ENCODE results near the gene OPCML.

OPCML gene

DNA sequence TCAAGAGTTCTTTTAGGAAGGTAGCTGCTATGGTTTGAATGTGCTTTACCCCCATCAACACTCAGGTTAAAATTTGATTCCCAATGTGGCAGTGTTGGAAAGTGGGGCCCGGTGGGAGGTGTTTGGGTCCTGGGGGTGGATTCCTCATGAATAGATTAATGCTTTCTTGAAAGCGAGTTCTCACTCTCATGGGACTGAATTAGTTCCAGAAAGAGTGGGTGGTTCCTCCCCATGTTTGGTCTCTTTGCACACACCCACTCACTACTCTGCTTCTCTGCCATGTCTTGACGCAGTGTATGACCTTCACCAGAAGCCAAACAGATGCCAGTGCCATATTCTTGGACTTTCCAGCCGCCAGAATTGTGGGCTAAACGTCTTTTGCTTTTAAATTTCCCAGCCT lies 394.4 kb downstream of the OPCML start:
- Histone ChIP-seq H3K27me3 (ENCODE audit: insufficient read depth, low read length) (no peaks in the 10 kb centered on the region), H2AFZ (ENCODE audit: low read depth, low read length) (no peak overlapping the region), H3K36me3 (ENCODE audit: insufficient read depth, low read length) (no peaks in the 10 kb centered on the region), H3K9me3 (ENCODE audit: low read length) (no peaks in the 10 kb centered on the region), H3K4me1 (ENCODE audit: insufficient read depth, low read length) (no peaks in the 10 kb centered on the region), H3K4me3 (ENCODE audit: low read length) (no peak overlapping the region)

DNA sequence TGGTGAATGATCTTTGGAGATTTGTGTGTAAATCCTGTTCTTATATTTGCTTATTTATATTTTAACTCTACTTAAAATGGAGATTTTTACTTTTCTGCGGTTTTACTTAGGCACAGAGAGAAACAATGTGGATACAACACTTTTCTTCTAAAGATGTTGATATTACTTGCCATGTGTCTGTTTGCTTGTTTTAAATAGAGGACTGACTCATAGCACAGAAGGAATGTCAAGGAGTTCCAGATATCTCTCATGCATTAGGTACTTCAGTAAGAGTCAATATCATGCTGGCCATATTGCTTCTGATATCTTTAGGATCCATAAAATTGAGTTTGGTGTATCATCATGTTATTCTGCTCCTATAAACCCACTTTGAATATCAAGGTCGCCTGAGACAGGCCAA lies 395.0 kb downstream of the OPCML start:
- H3K4me1 ChIP-seq (ENCODE audit: insufficient read depth, low read length): no peaks in the 10 kb centered on the region
- no peak overlapping the region for H3K4me3 ChIP-seq (ENCODE audit: low read length)
- no peaks in the 10 kb centered on the region for H3K27me3 ChIP-seq (ENCODE audit: insufficient read depth, low read length)
- H3K9me3 ChIP-seq (ENCODE audit: low read length): no peaks in the 10 kb centered on the region
- no peaks in the 10 kb centered on the region for H3K36me3 ChIP-seq (ENCODE audit: insufficient read depth, low read length)
- H2AFZ ChIP-seq (ENCODE audit: low read depth, low read length): no peak overlapping the region

DNA sequence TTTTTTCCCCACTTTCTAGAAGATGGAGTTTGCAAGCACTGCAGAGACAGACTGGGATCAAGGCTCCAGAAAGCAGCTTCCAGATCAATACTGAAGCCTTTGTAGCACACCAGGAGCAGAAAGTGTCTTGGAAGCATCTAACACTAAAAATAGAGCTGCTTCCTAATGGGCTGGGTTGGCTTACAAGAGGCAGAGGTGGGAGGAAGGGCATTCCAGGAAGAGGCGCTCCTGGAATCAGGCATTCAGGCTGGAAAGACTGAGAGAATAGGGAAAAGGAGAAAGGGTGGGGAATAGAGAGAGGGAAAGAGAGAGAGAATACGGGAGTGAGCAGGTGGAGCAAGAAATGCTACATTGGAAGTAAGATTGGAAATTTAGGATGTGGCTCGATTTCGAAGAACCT lies 395.9 kb downstream of the OPCML start:
- H3K4me1 ChIP-seq (ENCODE audit: insufficient read depth, low read length): no peaks in the 10 kb centered on the region
- no peaks in the 10 kb centered on the region for H3K27me3 ChIP-seq (ENCODE audit: insufficient read depth, low read length)
- H2AFZ ChIP-seq (ENCODE audit: low read depth, low read length): no peak overlapping the region

DNA sequence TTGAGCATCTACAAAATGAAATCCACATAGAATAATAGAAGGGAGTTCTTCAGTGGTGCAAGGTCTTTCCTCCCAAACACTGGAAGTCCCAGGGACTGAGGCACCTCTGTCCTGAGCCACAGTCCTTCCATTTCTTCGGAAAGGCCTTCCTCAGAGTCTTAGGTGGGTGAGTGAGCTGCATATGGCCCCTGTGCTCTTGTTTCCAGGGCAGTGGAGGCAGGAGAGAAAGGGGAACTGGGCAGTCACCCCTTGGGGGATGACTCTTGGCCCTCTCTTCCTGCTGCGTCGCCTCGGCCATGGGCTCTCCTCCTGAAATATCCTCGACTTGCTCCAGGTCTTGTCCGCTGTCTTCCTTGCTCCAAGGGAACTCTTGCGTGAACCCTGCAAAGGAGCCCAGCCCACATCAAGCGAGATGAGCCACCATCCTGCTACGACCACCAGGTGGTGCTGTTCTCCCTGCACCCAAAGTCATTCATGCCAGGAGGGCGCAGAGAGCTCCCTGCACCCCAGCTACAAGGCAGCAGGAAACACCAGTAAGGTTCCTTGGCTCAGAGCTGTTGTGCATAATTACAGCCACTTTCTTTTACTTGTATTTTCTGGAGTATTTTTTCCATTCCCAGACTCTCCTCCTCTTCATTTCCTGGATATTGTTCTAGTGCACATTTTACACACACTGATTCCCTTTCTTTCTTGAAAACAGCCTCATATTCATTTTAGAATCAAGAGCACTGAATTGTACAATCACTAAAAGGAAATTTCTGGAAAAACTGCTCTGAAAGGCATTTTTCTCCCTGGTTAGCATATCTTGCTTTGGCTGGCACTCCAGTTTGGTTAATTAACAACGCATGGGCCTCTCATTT lies 397.8 kb downstream of the OPCML start:
- H3K4me3 ChIP-seq (ENCODE audit: low read length): no peak overlapping the region
- H3K4me1 ChIP-seq (ENCODE audit: insufficient read depth, low read length): no peaks in the 10 kb centered on the region
- H3K27me3 ChIP-seq (ENCODE audit: insufficient read depth, low read length): no peaks in the 10 kb centered on the region
- no peaks in the 10 kb centered on the region for H3K9me3 ChIP-seq (ENCODE audit: low read length)
- no peak overlapping the region for H2AFZ ChIP-seq (ENCODE audit: low read depth, low read length)
- no peaks in the 10 kb centered on the region for H3K36me3 ChIP-seq (ENCODE audit: insufficient read depth, low read length)

More for the DNA sequence above, 395.9 kb downstream of the OPCML start:
- H3K9me3 ChIP-seq (ENCODE audit: low read length): no peaks in the 10 kb centered on the region
- H3K36me3 ChIP-seq (ENCODE audit: insufficient read depth, low read length): no peaks in the 10 kb centered on the region
- H3K4me3 ChIP-seq (ENCODE audit: low read length): no peak overlapping the region

DNA sequence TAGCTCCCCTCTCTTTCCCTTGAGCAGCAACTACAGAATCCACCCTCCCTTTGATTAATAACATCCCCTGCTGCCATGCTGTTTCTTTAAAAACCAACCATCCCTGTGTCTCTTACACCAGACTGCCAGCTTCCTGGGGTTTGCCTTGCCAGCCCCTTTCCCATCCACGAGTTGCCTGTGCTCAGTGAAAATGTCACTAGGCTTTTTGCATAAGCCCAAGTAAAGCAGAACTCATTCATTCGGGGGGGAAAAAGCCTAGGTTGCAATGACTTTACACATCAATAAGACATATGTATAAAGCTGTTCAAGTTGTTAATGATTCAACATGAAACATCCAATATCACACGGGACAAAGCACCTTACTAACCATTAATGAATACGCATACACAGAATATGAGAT lies 398.7 kb downstream of the OPCML start:
- Histone ChIP-seq H3K4me1 (ENCODE audit: insufficient read depth, low read length) (no peaks in the 10 kb centered on the region), H3K27me3 (ENCODE audit: insufficient read depth, low read length) (no peaks in the 10 kb centered on the region), H3K9me3 (ENCODE audit: low read length) (no peaks in the 10 kb centered on the region), H3K36me3 (ENCODE audit: insufficient read depth, low read length) (no peaks in the 10 kb centered on the region), H3K4me3 (ENCODE audit: low read length) (no peak overlapping the region), H2AFZ (ENCODE audit: low read depth, low read length) (no peak overlapping the region)

DNA sequence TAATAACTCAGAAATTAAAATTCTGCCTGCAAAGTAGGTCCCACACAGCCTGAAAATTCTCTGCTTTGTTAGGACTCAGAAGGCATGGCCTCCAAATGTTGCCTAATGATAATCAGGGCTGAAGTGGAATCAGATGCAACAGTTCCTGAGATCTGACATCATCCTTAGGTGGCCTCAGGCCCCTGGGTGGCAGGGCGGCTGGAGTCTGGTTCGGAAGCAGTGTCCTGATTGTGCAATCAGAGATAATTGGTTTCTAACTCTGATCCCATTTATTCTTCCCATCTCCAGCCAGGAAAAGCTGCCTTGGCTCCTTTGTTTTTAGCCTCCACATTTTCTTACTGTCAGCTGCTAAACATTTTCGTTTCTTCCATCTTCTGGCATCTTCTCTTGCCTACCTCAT lies 399.3 kb downstream of the OPCML start:
- no peaks in the 10 kb centered on the region for H3K27me3 ChIP-seq (ENCODE audit: insufficient read depth, low read length)
- no peaks in the 10 kb centered on the region for H3K9me3 ChIP-seq (ENCODE audit: low read length)
- H2AFZ ChIP-seq (ENCODE audit: low read depth, low read length): no peak overlapping the region
- no peaks in the 10 kb centered on the region for H3K36me3 ChIP-seq (ENCODE audit: insufficient read depth, low read length)
- H3K4me3 ChIP-seq (ENCODE audit: low read length): no peak overlapping the region
- H3K4me1 ChIP-seq (ENCODE audit: insufficient read depth, low read length): no peaks in the 10 kb centered on the region

DNA sequence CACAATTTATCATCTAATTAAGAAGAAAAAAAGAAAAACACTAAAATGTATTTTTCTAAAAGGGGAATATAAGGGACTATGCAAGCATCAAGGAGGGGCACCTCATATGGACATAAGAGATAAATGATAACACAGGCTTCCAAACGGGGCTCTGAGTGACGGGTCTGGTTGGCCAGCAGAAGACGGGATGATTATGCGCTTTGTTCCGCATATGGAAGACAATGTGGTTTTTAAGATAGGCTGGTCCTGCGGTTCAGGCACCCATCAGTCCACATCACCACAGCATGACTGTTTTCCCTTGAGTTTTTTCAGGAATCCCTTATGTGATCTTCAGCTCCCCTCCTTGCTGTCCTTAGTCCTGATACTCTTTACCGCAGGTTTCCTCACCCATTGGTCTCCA lies 404.6 kb downstream of the OPCML start:
- no peaks in the 10 kb centered on the region for H3K27me3 ChIP-seq (ENCODE audit: insufficient read depth, low read length)
- no peaks in the 10 kb centered on the region for H3K36me3 ChIP-seq (ENCODE audit: insufficient read depth, low read length)
- peaks cover 2% of the 10 kb centered on the region for H3K4me1 ChIP-seq (ENCODE audit: insufficient read depth, low read length)
- H2AFZ ChIP-seq (ENCODE audit: low read depth, low read length): no peak overlapping the region
- no peak overlapping the region for H3K4me3 ChIP-seq (ENCODE audit: low read length)
- no peaks in the 10 kb centered on the region for H3K9me3 ChIP-seq (ENCODE audit: low read length)

DNA sequence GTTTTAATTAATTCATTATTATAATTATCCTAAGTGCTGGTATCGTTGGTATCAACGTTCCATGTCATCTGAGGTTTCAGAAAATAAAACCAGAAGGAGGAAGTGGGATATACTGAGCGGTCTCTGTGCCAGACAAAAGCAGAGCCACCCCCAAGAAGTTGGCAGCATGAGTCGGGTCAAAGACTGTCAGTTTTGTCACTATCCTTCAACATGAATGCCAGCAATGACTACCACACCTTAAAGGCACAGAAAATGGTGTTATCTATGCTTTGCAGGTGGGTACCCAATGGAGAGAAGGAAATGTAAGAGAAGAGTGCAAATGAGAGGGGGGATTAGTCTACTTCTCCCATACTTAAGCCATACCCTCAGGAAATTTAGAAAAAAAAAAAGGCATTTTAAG lies 408.5 kb downstream of the OPCML start:
- Histone ChIP-seq H3K36me3 (ENCODE audit: insufficient read depth, low read length) (no peaks in the 10 kb centered on the region), H3K4me1 (ENCODE audit: insufficient read depth, low read length) (peaks cover 2% of the 10 kb centered on the region), H3K27me3 (ENCODE audit: insufficient read depth, low read length) (no peaks in the 10 kb centered on the region), H3K4me3 (ENCODE audit: low read length) (no peak overlapping the region), H3K9me3 (ENCODE audit: low read length) (no peaks in the 10 kb centered on the region), H2AFZ (ENCODE audit: low read depth, low read length) (no peak overlapping the region)

DNA sequence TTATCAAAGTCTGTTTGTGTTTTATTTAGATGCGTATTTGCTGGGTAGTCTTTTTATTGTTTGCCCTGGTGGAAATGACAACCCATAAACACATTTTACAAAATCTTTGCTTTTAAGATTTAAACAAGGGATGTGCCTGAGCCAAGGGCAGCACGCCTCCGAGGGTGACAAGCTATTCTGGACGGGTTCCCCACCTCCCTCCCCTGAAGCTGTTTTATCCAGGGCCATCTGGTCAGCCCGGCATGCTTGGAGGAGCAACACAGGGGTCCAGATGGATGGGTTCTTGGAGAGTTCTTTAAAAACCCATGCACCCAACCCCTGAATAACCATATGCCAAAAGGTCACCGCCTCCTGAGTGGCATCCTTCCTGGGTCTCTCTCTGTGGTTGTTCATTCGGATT lies 408.9 kb downstream of the OPCML start:
- H3K9me3 ChIP-seq (ENCODE audit: low read length): no peaks in the 10 kb centered on the region
- H3K4me3 ChIP-seq (ENCODE audit: low read length): no peak overlapping the region
- H3K27me3 ChIP-seq (ENCODE audit: insufficient read depth, low read length): no peaks in the 10 kb centered on the region
- H3K4me1 ChIP-seq (ENCODE audit: insufficient read depth, low read length): peaks cover 2% of the 10 kb centered on the region
- no peak overlapping the region for H2AFZ ChIP-seq (ENCODE audit: low read depth, low read length)
- no peaks in the 10 kb centered on the region for H3K36me3 ChIP-seq (ENCODE audit: insufficient read depth, low read length)

DNA sequence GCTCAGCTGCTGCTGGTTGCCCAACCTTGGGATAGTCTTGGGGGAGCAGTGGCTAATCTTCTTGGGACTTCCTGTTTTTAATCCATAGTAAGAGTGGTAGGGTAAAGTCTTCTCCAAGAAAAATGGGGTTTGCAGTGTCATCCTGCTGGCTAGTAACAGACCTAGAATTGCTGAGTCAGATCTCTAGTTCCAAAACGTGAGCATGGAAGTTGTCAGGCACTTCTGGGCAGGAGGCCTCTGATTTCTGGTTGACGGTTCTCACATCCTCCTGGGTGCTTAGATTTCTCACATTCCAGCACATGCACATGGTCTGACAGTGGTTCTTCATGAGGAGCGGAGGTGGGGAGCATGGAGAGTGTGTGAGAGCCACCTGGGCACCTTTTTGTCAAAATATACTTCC lies 410.0 kb downstream of the OPCML start:
- Histone ChIP-seq H3K27me3 (ENCODE audit: insufficient read depth, low read length) (no peaks in the 10 kb centered on the region), H3K36me3 (ENCODE audit: insufficient read depth, low read length) (no peaks in the 10 kb centered on the region), H3K9me3 (ENCODE audit: low read length) (no peaks in the 10 kb centered on the region), H3K4me1 (ENCODE audit: insufficient read depth, low read length) (peaks cover 2% of the 10 kb centered on the region), H2AFZ (ENCODE audit: low read depth, low read length) (no peak overlapping the region), H3K4me3 (ENCODE audit: low read length) (no peak overlapping the region)

DNA sequence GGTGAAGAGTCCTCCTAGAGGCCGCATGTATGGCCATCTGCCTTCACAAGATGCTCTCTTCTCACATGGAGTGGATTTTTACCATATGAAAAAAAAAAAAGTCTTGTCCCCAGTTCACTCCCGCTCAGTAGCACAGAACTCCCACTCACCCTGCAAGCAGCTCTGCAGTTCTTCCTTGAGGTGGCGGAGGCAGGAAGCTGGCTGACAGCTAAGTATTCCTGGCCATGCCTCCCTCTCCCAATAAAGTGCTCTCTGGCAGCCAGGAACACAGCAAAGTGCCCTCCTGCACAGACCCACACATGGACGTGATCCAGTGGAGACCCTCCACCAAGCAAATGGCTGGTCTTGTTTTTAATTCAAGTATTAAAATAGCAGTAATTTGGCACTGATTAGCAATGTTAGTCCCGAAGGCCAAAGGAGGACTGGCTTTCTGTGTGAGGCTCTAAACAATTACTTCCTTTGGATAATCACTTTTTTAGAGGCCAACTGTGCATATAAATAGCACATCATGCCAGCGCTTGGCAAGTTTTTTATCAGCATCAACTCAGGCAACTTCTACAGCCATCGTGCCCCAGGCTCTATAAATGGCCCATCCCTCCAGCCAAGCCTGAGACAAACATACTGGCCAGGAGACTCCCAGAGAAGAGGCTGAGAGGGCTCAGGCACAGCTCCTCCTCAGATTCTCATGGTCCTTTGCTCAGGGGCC lies 413.6 kb downstream of the OPCML start:
- Histone ChIP-seq H3K4me1 (ENCODE audit: insufficient read depth, low read length) (no peaks in the 10 kb centered on the region), H3K36me3 (ENCODE audit: insufficient read depth, low read length) (no peaks in the 10 kb centered on the region), H3K4me3 (ENCODE audit: low read length) (no peak overlapping the region), H2AFZ (ENCODE audit: low read depth, low read length) (no peak overlapping the region), H3K27me3 (ENCODE audit: insufficient read depth, low read length) (peaks cover 2% of the 10 kb centered on the region), H3K9me3 (ENCODE audit: low read length) (no peaks in the 10 kb centered on the region)

DNA sequence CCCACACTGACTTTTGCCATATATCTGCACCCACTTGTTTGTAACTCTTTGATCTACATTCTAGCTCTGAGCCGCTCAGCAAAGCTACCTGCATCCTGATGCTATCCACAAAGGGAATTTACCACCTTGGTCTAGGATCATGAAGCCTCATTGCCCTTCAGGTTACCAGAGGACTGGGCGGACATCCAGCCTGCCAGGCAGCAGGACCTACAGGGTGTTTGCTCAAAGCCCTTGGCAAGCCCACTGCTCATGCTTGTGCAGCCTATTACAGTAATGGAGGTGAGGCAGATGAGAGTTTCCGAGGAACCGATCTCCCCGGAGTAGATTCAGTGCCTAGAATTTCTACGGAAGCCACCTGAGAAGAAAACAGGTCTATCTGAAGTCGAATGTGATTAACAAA lies 417.2 kb downstream of the OPCML start:
- H3K4me1 ChIP-seq (ENCODE audit: insufficient read depth, low read length): no peaks in the 10 kb centered on the region

DNA sequence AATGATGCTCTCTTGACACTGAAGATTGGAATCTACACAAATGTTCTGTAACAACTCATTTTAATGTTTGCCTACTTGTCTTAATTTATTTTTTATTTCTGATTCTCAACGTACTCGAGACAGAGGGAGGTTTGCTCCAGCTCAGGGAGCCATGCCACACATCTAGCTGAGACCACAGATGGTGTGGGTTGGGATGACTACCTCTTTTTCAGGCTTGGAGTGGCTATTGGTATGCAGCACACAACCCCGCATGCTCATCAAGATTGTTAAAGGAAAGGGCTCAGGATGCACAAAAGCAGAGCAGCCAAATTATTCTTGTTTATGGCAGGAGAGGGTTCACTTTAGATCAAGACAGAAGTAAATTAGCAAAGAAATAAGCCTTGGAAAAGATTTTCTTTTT lies 424.5 kb downstream of the OPCML start:
- no peaks in the 10 kb centered on the region for H3K36me3 ChIP-seq (ENCODE audit: insufficient read depth, low read length)
- no peak overlapping the region for H2AFZ ChIP-seq (ENCODE audit: low read depth, low read length)
- no peak overlapping the region for H3K4me3 ChIP-seq (ENCODE audit: low read length)
- H3K27me3 ChIP-seq (ENCODE audit: insufficient read depth, low read length): no peaks in the 10 kb centered on the region
- H3K9me3 ChIP-seq (ENCODE audit: low read length): no peaks in the 10 kb centered on the region
- peaks cover 3% of the 10 kb centered on the region for H3K4me1 ChIP-seq (ENCODE audit: insufficient read depth, low read length)

More for the DNA sequence above, 417.2 kb downstream of the OPCML start:
- Histone ChIP-seq H3K36me3 (ENCODE audit: insufficient read depth, low read length) (no peaks in the 10 kb centered on the region), H3K4me3 (ENCODE audit: low read length) (no peak overlapping the region), H3K9me3 (ENCODE audit: low read length) (no peaks in the 10 kb centered on the region), H2AFZ (ENCODE audit: low read depth, low read length) (no peak overlapping the region), H3K27me3 (ENCODE audit: insufficient read depth, low read length) (peaks cover 2% of the 10 kb centered on the region)

All from neuron (in vitro differentiated cells).